NCI-H2081 (cell line): Measurements from ENCODE around the gene MAN2A2.
"Not testable (repeated sequence)": the region's sequence is repeated elsewhere in the genome, so short reads cannot be mapped to it uniquely, and the experiment has no call there.

ENCODE experiments used
- DNase-seq, 2 experiments: peaks; one replicate each; lab custom pipeline; 2025; lab: John Stamatoyannopoulos, UW

The MAN2A2 gene

DNA sequence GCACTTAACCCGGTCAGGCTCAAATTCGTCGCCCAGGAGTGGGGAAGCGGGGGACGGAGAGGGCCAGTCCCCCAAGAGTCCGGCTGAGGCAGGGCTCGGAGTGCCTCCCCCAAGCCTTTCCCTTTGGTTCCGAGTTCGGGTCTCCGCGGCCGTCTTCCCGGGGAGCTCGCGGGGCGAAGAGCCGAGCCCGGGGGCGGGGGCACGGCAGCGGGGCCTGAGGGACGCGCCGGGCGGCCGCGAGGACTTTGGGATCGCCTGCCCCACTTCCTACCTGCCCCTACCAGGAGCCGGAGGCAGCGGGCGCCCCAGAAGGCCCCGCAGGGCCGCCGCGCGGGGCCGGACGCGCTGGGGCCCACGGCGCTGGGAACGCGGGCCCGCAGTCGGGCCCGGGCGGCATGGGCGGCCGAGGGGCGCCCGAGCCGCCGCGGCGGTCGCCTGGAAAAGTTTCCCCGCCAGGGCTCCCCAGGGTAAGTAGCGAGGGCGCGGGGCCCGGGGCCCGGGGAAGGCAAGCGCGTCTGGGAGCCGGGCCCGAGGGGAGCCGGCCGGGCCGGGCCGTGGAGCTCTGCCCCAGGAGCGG lies 31.9 kb upstream of the MAN2A2 start:
- peak in 1 of 2 experiments; percentile 17 for DNase-seq

DNA sequence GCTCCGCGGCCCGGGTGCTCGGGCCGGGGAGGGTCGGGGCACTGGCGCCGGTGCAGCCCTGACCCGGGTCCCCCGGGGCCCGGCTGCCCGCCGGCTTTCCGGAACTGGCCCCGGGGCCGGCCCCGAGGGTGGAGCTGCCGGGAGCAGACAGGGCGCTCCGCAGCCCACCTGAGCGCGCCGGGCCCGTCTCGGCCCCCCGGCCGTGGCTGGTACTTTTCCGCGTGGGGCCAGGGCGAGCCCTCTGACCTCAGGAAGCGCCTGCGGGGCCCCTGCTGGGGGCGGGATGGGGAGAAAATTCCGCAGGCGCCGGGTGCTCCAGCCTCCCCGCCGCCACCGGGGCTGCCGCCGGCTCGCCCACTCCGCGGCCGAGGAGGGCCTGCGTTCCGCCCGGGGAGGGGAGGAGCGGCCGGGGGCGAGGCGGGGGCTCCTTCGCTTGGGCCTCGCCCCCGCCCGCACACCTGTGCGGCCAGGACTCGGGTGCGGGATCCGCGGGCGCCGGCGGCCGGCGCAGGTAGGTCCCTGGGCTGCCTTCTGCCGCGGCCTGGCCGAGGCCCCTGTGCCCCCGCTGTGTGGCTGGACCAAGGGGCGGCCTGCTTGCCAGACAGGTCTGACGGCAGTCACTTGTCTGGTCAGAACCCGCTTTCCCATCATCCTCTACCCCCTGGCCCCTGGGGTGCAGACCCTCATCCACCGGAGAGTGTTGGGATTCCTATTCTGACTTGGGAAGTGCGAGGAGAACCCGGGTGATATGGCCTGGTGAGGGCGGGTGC lies 31.2 kb upstream of the MAN2A2 start:
- DNase-seq: no peak

- DNase-seq: no peak
Observed at GRCh38 chr15:90872486-90873184, 30.5 kb upstream of the MAN2A2 start.

- DNase-seq: no peak
Observed at GRCh38 chr15:90873488-90873997, 29.6 kb upstream of the MAN2A2 start.

DNA sequence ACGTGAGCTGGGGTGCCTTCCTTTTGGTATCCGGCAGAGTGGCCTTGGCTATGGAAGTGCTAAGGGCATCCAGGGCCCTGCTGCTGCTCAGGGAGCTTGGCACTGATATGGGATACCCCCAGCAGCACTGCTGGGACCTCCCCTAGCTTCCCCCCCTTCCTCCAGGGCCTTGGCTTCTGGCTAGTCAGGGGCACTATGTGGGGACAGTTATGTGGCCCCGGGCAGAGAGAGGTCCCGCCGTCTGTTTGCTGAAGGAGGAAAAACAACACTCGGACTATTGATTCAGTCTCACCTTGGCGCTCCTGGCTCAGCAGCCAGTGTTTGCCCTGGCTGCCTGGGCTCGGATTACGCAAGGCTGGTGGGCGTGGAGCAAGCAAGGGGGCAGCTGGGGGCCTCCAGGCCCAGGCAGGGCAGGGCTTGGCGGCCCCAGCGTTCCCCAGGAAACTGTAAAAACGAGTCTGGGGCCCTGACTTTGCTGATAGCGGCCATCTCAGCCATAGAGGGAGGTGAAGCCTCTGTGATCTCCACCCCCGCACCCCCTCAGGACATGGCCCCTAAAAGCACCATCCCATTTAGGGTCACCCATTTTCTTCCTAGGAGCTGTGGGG lies 29.0 kb upstream of the MAN2A2 start:
- peak; percentile 17 to 39 for DNase-seq

DNA sequence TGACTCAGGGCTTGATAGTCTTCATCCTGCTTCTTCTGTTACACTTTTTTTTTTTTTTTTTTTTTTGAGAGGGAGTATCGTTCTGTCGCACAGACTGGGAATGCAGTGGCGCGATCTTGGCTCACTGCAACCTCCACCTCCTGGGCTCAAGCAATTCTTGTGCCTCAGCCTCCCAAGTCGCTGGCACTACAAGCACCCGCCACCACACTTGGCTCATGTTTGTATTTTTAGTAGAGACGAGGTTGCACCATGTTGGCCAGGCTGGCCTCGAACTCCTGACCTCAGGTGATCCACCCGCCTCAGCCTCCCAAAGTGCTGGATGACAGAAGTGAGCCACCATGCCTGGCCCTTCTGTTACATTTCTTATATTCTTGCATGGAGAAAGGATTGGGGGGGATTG lies 28.1 kb upstream of the MAN2A2 start:
- not testable (repeated sequence) for DNase-seq

GRCh38 chr15:90875549-90875981 lies 27.5 kb upstream of the MAN2A2 start:
- no peak for DNase-seq

GRCh38 chr15:90876046-90876445 lies 27.1 kb upstream of the MAN2A2 start:
- DNase-seq: no peak

- DNase-seq: no peak
Observed at GRCh38 chr15:90876512-90877170, 26.5 kb upstream of the MAN2A2 start.

- DNase-seq: no peak
Observed at GRCh38 chr15:90877315-90877714, 25.8 kb upstream of the MAN2A2 start.

- no peak for DNase-seq
Observed at GRCh38 chr15:90877996-90878395, 25.1 kb upstream of the MAN2A2 start.

DNA sequence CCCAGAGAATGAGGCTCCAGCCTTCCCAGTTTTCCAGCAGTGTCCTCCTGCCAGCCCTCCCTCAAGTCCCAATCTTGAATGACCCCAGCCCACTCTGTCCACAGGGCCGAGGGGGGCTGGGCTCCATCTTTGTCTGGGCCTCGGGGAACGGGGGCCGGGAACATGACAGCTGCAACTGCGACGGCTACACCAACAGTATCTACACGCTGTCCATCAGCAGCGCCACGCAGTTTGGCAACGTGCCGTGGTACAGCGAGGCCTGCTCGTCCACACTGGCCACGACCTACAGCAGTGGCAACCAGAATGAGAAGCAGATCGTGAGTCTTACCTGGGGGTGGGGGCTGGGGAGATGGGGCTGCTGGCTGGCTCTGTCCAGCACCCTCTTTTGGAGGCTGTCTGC lies 24.4 kb upstream of the MAN2A2 start:
- DNase-seq: no peak

DNA sequence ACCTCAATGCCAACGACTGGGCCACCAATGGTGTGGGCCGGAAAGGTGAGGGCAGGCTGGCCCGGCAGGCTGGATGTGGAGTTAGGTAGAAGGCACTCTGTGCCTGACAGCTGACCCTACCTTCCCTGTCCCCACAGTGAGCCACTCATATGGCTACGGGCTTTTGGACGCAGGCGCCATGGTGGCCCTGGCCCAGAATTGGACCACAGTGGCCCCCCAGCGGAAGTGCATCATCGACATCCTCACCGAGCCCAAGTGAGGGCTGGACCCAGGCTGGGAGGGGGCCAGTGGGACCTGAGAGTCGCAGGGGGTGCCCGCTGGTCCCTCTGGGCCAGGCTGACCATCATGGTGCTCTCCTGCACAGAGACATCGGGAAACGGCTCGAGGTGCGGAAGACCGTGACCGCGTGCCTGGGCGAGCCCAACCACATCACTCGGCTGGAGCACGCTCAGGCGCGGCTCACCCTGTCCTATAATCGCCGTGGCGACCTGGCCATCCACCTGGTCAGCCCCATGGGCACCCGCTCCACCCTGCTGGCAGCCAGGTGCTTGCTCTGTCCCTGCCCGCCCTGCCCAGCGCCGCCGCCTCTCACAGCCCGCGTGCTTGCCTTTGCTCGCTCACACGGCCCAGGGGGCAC lies 23.3 kb upstream of the MAN2A2 start:
- DNase-seq: no peak

GRCh38 chr15:90880381-90881145 lies 22.5 kb upstream of the MAN2A2 start:
- no peak for DNase-seq

- DNase-seq: no peak
Observed at GRCh38 chr15:90881181-90881977, 21.7 kb upstream of the MAN2A2 start.

DNA sequence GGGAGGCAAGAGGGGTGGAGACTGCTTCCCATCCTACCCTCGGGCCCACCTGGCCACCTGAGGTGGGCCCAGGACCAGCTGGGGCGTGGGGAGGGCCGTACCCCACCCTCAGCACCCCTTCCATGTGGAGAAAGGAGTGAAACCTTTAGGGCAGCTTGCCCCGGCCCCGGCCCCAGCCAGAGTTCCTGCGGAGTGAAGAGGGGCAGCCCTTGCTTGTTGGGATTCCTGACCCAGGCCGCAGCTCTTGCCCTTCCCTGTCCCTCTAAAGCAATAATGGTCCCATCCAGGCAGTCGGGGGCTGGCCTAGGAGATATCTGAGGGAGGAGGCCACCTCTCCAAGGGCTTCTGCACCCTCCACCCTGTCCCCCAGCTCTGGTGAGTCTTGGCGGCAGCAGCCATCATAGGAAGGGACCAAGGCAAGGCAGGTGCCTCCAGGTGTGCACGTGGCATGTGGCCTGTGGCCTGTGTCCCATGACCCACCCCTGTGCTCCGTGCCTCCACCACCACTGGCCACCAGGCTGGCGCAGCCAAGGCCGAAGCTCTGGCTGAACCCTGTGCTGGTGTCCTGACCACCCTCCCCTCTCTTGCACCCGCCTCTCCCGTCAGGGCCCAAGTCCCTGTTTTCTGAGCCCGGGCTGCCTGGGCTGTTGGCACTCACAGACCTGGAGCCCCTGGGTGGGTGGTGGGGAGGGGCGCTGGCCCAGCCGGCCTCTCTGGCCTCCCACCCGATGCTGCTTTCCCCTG lies 21.0 kb upstream of the MAN2A2 start:
- DNase-seq: no peak

GRCh38 chr15:90882781-90883525 lies 20.1 kb upstream of the MAN2A2 start:
- DNase-seq: no peak

DNA sequence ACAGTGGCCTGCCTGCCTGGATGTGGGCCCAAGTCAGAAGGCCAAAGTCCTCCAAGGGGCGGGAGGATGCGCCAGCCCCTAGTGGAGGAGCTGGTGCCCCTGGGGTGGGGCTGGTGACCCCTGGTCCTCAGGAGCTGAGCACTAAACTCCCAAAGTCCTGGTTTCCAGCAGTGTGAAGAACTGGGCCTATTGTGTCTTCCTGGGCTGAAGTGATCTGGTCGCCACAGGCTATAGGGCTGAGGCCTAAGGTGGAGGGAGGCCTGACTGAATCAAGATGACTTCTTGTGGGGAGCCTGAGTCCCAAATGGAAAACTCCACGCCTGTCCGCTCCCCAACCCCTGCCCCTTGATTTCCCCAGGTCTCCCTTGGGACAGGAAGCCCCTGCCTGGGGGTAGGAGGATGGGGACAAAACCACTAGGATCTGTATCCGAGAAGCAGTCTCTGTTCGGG lies 19.6 kb upstream of the MAN2A2 start:
- DNase-seq: no peak
